Medulla oblongata (tissue), 1 donor: ENCODE results near the gene BAHCC1.

Source experiments
- DNase-seq: peaks from one replicate; pipeline ENCODE4 v3.0.0-alpha.2; 2015; ENCODE audit errors: extremely low spot score

BAHCC1 gene

GRCh38 chr17:81386646-81387099, 8.6 kb upstream of the BAHCC1 start:
- peak; percentile 50 for DNase-seq

- DNase-seq: peak; percentile 57
Observed at GRCh38 chr17:81387100-81388090, 7.9 kb upstream of the BAHCC1 start.

- DNase-seq: no peak
Observed at GRCh38 chr17:81388091-81388611, 7.1 kb upstream of the BAHCC1 start.

- DNase-seq: peak; percentile 77
Observed at GRCh38 chr17:81388612-81389367, 6.5 kb upstream of the BAHCC1 start.

- DNase-seq: no peak
Observed at GRCh38 chr17:81389585-81389984, 5.7 kb upstream of the BAHCC1 start.

- no peak for DNase-seq
Observed at GRCh38 chr17:81390029-81390872, 5.0 kb upstream of the BAHCC1 start.

GRCh38 chr17:81390873-81391255, 4.4 kb upstream of the BAHCC1 start:
- no peak for DNase-seq

- no peak for DNase-seq
Observed at GRCh38 chr17:81391293-81391935, 3.8 kb upstream of the BAHCC1 start.

- DNase-seq: peak; percentile 56
Observed at GRCh38 chr17:81391936-81392908, 3.0 kb upstream of the BAHCC1 start.

GRCh38 chr17:81392909-81393654, 2.2 kb upstream of the BAHCC1 start:
- DNase-seq: no peak

- DNase-seq: peak; percentile 100
Observed at GRCh38 chr17:81393684-81394376, 1.4 kb upstream of the BAHCC1 start.

GRCh38 chr17:81394377-81394920, 808 bp upstream of the BAHCC1 start:
- DNase-seq: peak; percentile 36

GRCh38 chr17:81395600-81396277, 482 bp downstream of the BAHCC1 start:
- DNase-seq: peak; percentile 13

GRCh38 chr17:81396278-81396721, 1.0 kb downstream of the BAHCC1 start:
- DNase-seq: peak; percentile 36

- DNase-seq: peak; percentile 14
Observed at GRCh38 chr17:81396722-81397313, 1.6 kb downstream of the BAHCC1 start.

GRCh38 chr17:81397314-81398175, 2.3 kb downstream of the BAHCC1 start:
- DNase-seq: peak; percentile 55
